ENCODE results near the gene KCNK18.

The KCNK18 gene

DNA sequence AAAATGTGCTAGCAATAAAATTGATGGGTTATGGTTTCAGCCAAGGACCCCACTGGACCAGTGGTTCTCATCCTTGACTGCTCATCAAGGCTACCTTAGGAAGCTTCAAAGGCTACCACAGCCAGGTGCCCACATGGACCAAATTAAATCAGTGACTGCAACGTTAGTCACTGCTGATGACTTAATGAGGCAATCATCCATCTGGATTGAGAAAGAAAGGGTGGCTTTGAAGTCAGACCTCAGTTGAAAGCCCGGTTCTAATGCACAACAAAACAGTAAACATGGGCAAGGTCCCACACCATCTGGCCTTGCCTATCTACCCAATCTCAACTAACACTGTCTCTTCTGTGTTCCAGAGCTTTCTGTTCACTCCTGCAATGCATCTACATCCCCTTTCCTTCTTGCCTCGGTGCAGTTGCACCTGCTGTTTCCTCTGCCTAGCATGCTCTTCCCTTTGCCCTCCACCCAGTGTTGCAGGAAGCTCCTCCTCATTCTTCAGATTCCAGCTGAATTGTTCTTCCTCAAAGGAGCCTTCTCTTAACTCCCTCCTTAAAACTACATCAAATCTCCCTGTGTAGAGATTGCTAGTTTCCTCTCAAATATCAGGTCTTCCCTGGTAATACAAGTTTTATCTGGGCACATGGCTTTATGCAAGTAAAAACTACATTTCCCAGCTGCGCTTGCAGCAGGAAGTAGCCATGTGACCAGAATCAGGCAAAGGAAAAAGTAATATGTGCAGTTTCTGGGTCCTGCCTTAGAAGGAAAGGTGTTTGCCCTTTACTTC, 10.3 kb upstream of the KCNK18 start:
- FAIRE-seq = no peak
- no peak for TF ChIP-seq PAX5 (IDR thresholded peaks at IDR 0.05; ENCODE audit: insufficient read depth, low read length, severe bottlenecking)
- no peak for DNase-seq (ENCODE audit: insufficient read length, low spot score)

DNA sequence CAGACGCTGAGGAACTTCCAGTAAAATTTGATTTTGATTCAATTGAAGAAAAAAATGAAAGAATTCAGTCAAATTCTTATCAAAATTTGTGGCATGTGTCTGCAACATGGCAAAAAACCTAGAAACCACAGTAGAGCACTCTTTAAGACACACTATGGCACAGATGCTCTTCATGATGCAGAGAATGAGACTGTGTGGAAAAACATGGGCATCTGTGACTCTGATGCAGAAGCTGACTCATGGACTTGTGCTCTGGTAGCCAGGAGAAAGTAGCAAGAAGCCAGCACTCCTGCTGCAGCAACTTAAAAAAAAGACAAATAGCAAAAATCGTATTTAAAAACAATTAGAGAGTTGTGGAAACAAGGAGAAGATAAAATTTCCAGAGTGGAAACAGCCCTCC, 8.9 kb upstream of the KCNK18 start:
- DNase-seq (ENCODE audit: insufficient read length, low spot score) (no peak), FAIRE-seq (no peak)
- TF ChIP-seq POLR2AphosphoS5 (IDR thresholded peaks at IDR 0.05; ENCODE audit: low read depth, low read length) (no peak), SPI1 (IDR thresholded peaks at IDR 0.05; ENCODE audit: low read depth, low read length) (no peak), PAX5 (IDR thresholded peaks at IDR 0.05; ENCODE audit: insufficient read depth, low read length, severe bottlenecking) (no peak), TAF1 (IDR thresholded peaks at IDR 0.05; ENCODE audit: low read depth, low read length) (no peak), POLR2A (IDR thresholded peaks at IDR 0.05; ENCODE audit: low read depth, low read length) (no peak), POU2F2 (IDR thresholded peaks at IDR 0.05; ENCODE audit: low read depth, low read length) (no peak)

GRCh38 chr10:117189557-117189956, 7.7 kb upstream of the KCNK18 start:
- DNase-seq (ENCODE audit: insufficient read length, low spot score) (no peak), FAIRE-seq (no peak)
- TF ChIP-seq TAF1 (IDR thresholded peaks at IDR 0.05; ENCODE audit: low read depth, low read length) (no peak), POLR2A (IDR thresholded peaks at IDR 0.05; ENCODE audit: low read depth, low read length) (no peak), POLR2AphosphoS5 (IDR thresholded peaks at IDR 0.05; ENCODE audit: low read depth, low read length) (no peak), PAX5 (IDR thresholded peaks at IDR 0.05; ENCODE audit: insufficient read depth, low read length, severe bottlenecking) (no peak), SPI1 (IDR thresholded peaks at IDR 0.05; ENCODE audit: low read depth, low read length) (no peak), POU2F2 (IDR thresholded peaks at IDR 0.05; ENCODE audit: low read depth, low read length) (no peak)

DNA sequence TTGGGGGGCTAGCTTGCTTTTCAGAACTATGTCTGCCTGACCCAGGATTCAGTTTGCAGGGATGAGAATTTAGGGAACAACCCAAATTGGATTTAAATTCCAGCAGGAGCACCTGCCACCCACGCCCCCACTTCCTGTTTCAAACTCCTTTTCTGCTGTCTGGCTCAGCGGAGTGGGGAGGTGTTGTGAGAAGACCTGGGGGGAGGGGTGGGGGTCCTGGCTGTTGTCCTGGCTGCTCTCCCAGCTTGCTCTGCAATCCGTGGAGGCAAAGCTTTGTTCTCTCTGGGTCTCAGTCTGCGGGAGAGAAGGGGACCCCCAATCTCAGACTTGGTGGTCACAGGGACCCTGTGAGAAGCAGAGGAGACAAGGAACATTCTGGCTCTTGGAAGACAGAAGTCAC, 799 bp downstream of the KCNK18 start:
- TF ChIP-seq TAF1 (IDR thresholded peaks at IDR 0.05; ENCODE audit: low read depth, low read length) (no peak), SPI1 (IDR thresholded peaks at IDR 0.05; ENCODE audit: low read depth, low read length) (no peak), POLR2A (IDR thresholded peaks at IDR 0.05; ENCODE audit: low read depth, low read length) (no peak), PAX5 (IDR thresholded peaks at IDR 0.05; ENCODE audit: insufficient read depth, low read length, severe bottlenecking) (no peak)

GRCh38 chr10:117201826-117202225, 4.5 kb downstream of the KCNK18 start:
- DNase-seq (ENCODE audit: insufficient read length, low spot score) (no peak), FAIRE-seq (no peak)
- no peak for TF ChIP-seq TAF1 (IDR thresholded peaks at IDR 0.05; ENCODE audit: low read depth, low read length)
- no peak for TF ChIP-seq PAX5 (IDR thresholded peaks at IDR 0.05; ENCODE audit: insufficient read depth, low read length, severe bottlenecking)
- no peak for TF ChIP-seq SPI1 (IDR thresholded peaks at IDR 0.05; ENCODE audit: low read depth, low read length)
- no peak for TF ChIP-seq POLR2AphosphoS5 (IDR thresholded peaks at IDR 0.05; ENCODE audit: low read depth, low read length)
- TF ChIP-seq POLR2A (IDR thresholded peaks at IDR 0.05; ENCODE audit: low read depth, low read length) = no peak
- TF ChIP-seq POU2F2 (IDR thresholded peaks at IDR 0.05; ENCODE audit: low read depth, low read length) = no peak

More for the DNA sequence above, 799 bp downstream of the KCNK18 start:
- no peak for DNase-seq (ENCODE audit: insufficient read length, low spot score)
- no peak for FAIRE-seq

GRCh38 chr10:117204316-117204715, 7.0 kb downstream of the KCNK18 start:
- no peak for FAIRE-seq
- no peak for TF ChIP-seq PAX5 (IDR thresholded peaks at IDR 0.05; ENCODE audit: insufficient read depth, low read length, severe bottlenecking)
- no peak for TF ChIP-seq POLR2A (IDR thresholded peaks at IDR 0.05; ENCODE audit: low read depth, low read length)
- TF ChIP-seq SPI1 (IDR thresholded peaks at IDR 0.05; ENCODE audit: low read depth, low read length) = no peak
- no peak for TF ChIP-seq POLR2AphosphoS5 (IDR thresholded peaks at IDR 0.05; ENCODE audit: low read depth, low read length)
- no peak for TF ChIP-seq TAF1 (IDR thresholded peaks at IDR 0.05; ENCODE audit: low read depth, low read length)
- no peak for TF ChIP-seq POU2F2 (IDR thresholded peaks at IDR 0.05; ENCODE audit: low read depth, low read length)
- no peak for DNase-seq (ENCODE audit: insufficient read length, low spot score)

GRCh38 chr10:117212176-117212575, 14.9 kb downstream of the KCNK18 start:
- FAIRE-seq (no peak), DNase-seq (ENCODE audit: insufficient read length, low spot score) (no peak)
- TF ChIP-seq PAX5 (IDR thresholded peaks at IDR 0.05; ENCODE audit: insufficient read depth, low read length, severe bottlenecking) = no peak
- TF ChIP-seq SPI1 (IDR thresholded peaks at IDR 0.05; ENCODE audit: low read depth, low read length) = no peak
- TF ChIP-seq POU2F2 (IDR thresholded peaks at IDR 0.05; ENCODE audit: low read depth, low read length) = no peak
- TF ChIP-seq POLR2A (IDR thresholded peaks at IDR 0.05; ENCODE audit: low read depth, low read length) = no peak
- no peak for TF ChIP-seq TAF1 (IDR thresholded peaks at IDR 0.05; ENCODE audit: low read depth, low read length)
- no peak for TF ChIP-seq POLR2AphosphoS5 (IDR thresholded peaks at IDR 0.05; ENCODE audit: low read depth, low read length)

- FAIRE-seq = no peak
- no peak for TF ChIP-seq TAF1 (IDR thresholded peaks at IDR 0.05; ENCODE audit: low read depth, low read length)
- TF ChIP-seq SPI1 (IDR thresholded peaks at IDR 0.05; ENCODE audit: low read depth, low read length) = no peak
- no peak for TF ChIP-seq POLR2AphosphoS5 (IDR thresholded peaks at IDR 0.05; ENCODE audit: low read depth, low read length)
- no peak for TF ChIP-seq PAX5 (IDR thresholded peaks at IDR 0.05; ENCODE audit: insufficient read depth, low read length, severe bottlenecking)
- no peak for TF ChIP-seq POU2F2 (IDR thresholded peaks at IDR 0.05; ENCODE audit: low read depth, low read length)
- TF ChIP-seq POLR2A (IDR thresholded peaks at IDR 0.05; ENCODE audit: low read depth, low read length) = no peak
- no peak for DNase-seq (ENCODE audit: insufficient read length, low spot score)
These were observed 17.1 kb downstream of the KCNK18 start for GRCh38 chr10:117214401-117214800.

DNA sequence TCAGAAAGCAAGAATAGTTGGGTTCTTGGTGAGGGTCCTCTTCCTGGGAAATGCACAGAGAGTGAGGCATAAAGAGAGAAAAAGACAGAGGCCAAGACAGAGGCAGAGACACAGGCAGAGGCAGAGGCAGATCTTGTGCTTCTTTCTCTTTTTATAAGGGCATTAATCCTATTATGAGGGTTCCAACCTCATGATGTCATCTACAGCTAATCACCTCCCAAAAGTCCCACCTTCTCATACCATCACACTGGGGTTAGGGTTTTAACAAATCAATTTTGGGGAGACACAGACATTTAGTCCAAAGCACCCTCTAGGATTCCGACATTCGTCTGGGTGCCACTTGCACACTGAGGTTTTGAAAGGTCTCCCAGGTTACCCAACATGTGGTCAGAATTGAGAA, 17.8 kb downstream of the KCNK18 start:
- TF ChIP-seq PAX5 (IDR thresholded peaks at IDR 0.05; ENCODE audit: insufficient read depth, low read length, severe bottlenecking) (no peak), POLR2A (IDR thresholded peaks at IDR 0.05; ENCODE audit: low read depth, low read length) (no peak), SPI1 (IDR thresholded peaks at IDR 0.05; ENCODE audit: low read depth, low read length) (no peak), TAF1 (IDR thresholded peaks at IDR 0.05; ENCODE audit: low read depth, low read length) (no peak), POLR2AphosphoS5 (IDR thresholded peaks at IDR 0.05; ENCODE audit: low read depth, low read length) (no peak), POU2F2 (IDR thresholded peaks at IDR 0.05; ENCODE audit: low read depth, low read length) (no peak)
- DNase-seq (ENCODE audit: insufficient read length, low spot score) (no peak), FAIRE-seq (no peak)

GRCh38 chr10:117216028-117216427, 18.7 kb downstream of the KCNK18 start:
- no peak for FAIRE-seq
- TF ChIP-seq TAF1 (IDR thresholded peaks at IDR 0.05; ENCODE audit: low read depth, low read length) = no peak
- TF ChIP-seq POU2F2 (IDR thresholded peaks at IDR 0.05; ENCODE audit: low read depth, low read length) = no peak
- TF ChIP-seq SPI1 (IDR thresholded peaks at IDR 0.05; ENCODE audit: low read depth, low read length) = no peak
- no peak for TF ChIP-seq POLR2AphosphoS5 (IDR thresholded peaks at IDR 0.05; ENCODE audit: low read depth, low read length)
- TF ChIP-seq POLR2A (IDR thresholded peaks at IDR 0.05; ENCODE audit: low read depth, low read length) = no peak
- no peak for TF ChIP-seq PAX5 (IDR thresholded peaks at IDR 0.05; ENCODE audit: insufficient read depth, low read length, severe bottlenecking)
- DNase-seq (ENCODE audit: insufficient read length, low spot score) = no peak
